HG03064 (cell line): ENCODE measurements around the gene RAG1.

ENCODE experiments used
- ATAC-seq: cut with Tn5 transposase; IDR thresholded peaks from one replicate; pipeline ENCODE4 v1.9.1; 2021; ENCODE audit warnings: low read depth; ENCODE audit not compliant: unreplicated experiment

The RAG1 gene

DNA sequence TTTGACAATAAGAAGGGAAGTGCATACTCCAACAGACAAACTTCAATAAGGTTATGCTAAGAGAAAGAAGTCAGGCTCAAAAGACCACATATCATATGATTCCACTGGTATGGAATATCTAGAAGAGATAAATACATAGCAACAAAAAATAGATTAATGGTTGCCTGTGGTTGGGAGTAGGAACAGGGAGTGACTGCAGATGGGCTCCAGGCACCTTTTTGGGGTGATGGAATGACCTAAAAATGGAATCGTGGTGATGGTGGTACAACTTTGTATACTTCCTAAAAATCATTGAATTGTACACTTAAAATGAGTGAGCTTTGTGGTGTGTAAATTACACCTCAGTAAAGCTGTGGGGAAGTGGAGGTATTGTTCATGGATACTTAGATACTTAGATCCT is 59.2 kb downstream of the RAG1 start:
- no peak for ATAC-seq

GRCh38 chr11:36627471-36627870 is 59.7 kb downstream of the RAG1 start:
- no peak for ATAC-seq

DNA sequence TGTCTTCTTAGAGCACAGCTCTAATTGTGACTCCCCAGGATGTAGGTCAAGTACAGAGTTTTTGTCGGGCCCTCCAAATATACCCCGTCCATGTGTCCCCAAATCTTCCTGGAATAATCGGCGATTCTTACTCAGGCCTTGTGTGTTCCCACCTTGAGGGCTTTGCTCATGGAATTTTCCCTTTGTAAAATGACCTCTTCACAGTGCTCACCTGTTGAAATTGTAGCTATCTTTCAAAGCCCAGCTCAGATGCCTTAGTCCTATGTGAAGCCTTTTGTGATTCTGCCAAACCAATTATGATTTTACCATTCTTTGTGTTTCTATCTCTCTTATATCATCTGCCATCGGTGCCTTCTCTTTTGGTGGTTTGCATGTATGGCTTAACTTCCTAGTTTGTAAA is 60.3 kb downstream of the RAG1 start:
- no peak for ATAC-seq

DNA sequence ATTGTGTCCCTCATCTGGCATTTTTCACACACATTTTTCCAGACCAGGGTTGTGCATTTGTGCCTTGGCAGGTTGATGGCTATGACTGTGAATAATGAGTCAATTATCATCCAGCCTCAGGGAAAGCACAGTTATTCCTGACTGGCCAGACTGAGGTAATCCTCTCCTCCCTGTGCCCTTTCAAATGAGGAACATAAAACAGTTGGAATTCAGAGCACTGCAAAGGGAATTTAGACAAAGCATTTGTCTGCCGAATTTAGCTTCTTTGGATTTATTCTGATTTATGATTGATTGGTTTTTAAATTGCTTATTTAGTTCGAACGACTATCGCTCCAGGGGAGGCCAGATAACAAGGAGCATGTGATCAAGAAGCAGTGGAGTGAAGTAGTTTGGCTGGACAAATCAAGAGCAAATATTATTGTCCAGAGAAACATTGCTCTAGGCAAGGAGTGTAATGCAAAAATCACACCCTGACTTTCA is 61.0 kb downstream of the RAG1 start:
- ATAC-seq, result no peak
